K562 (cell line): ENCODE results near the gene AJM1. TPM values are rescaled to one million over a fixed set of nuclear protein-coding genes. Genes with fewer than 3 reads are reported as not detected.
A peak's percentile ranks its signal among the peaks of the same experiment; 100 is the strongest.

Experiments
- ARID4B ChIP-seq: sonication (generic); formaldehyde crosslinking; IDR thresholded peaks from 2 replicates; pipeline ENCODE4 v1.8.0; 2022; ENCODE audit warnings: mild to moderate bottlenecking, missing genetic modification reagents
- BHLHE40 ChIP-seq: IDR thresholded peaks from 2 replicates; pipeline ENCODE4 v1.6.1; 2011; ENCODE audit warnings: low read length, improper control_type of control experiment
- CBFB ChIP-seq: sonication (generic); formaldehyde crosslinking; IDR thresholded peaks from 2 replicates; pipeline ENCODE4 v1.4.0; 2020; ENCODE audit warnings: mild to moderate bottlenecking, missing genetic modification reagents
- GATA2 ChIP-seq: sonication (generic); formaldehyde crosslinking; IDR thresholded peaks from 2 replicates; pipeline ENCODE4 v1.4.0; 2020; ENCODE audit warnings: mild to moderate bottlenecking, missing genetic modification reagents
- HDAC8 ChIP-seq: fragments of 450-650 bp; IDR thresholded peaks from 2 replicates; pipeline ENCODE4 v1.6.1; 2016; ENCODE audit warnings: mild to moderate bottlenecking, missing genetic modification characterization, moderate library complexity, missing compliant biosample characterization
- TOE1 ChIP-seq, 2 experiments: fragments of 450-650 bp in 1 of 2; sonication (generic) in 1 of 2; formaldehyde crosslinking in 1 of 2; IDR thresholded peaks; 2 replicates each; pipeline versions ENCODE4 v1.7.1 to v1.8.0; 2016 to 2022; ENCODE audit warnings: borderline replicate concordance in 2 of 2, mild to moderate bottlenecking in 2 of 2, antibody characterized with exemption in 1 of 2, inconsistent platforms in 1 of 2, low read depth in 1 of 2, missing genetic modification reagents in 1 of 2, moderate library complexity in 1 of 2
- TSHZ1 ChIP-seq: fragments of 250-450 bp; sonication (Bioruptor Pico); IDR thresholded peaks from 2 replicates; pipeline ENCODE4 v1.4.0; 2020; ENCODE audit warnings: mild to moderate bottlenecking, moderate library complexity
- ZBTB2 ChIP-seq: fragments of 450-650 bp; IDR thresholded peaks from 2 replicates; pipeline ENCODE4 v1.6.1; 2016; ENCODE audit warnings: antibody characterized with exemption
- ZEB2 ChIP-seq: fragments of 450-650 bp; IDR thresholded peaks from 2 replicates; pipeline ENCODE4 v1.6.1; 2016
- ZNF175 ChIP-seq: fragments of 200-800 bp; sonication (Bioruptor generic); IDR thresholded peaks from 2 replicates; pipeline ENCODE4 v1.6.1; 2016; ENCODE audit warnings: low read depth, mild to moderate bottlenecking, missing genetic modification characterization, missing compliant biosample characterization
- ZNF280A ChIP-seq: fragments of 450-650 bp; IDR thresholded peaks from 2 replicates; pipeline ENCODE4 v1.6.1; 2018; ENCODE audit warnings: mild to moderate bottlenecking, low read depth; ENCODE audit not compliant: partially characterized antibody
- ZNF449 ChIP-seq: fragments of 250-450 bp; sonication (Bioruptor Pico); IDR thresholded peaks from 2 replicates; pipeline ENCODE4 v1.8.0; 2022; ENCODE audit warnings: moderate library complexity, mild to moderate bottlenecking, inconsistent platforms
- ZNF586 ChIP-seq: fragments of 450-650 bp; formaldehyde crosslinking; conservative IDR thresholded peaks from 2 replicates; pipeline ENCODE4 v1.4.0; 2020; ENCODE audit warnings: mild to moderate bottlenecking, moderate library complexity
- ZNF699 ChIP-seq: fragments of 250-450 bp; sonication (Bioruptor Pico); IDR thresholded peaks from 2 replicates; pipeline ENCODE4 v1.8.0; 2021; ENCODE audit warnings: mild to moderate bottlenecking, moderate library complexity; ENCODE audit not compliant: insufficient replicate concordance
- polyA plus RNA-seq, 8 experiments: library from polyadenylated mRNA; depleted of rRNA in 4 of 8; stranded (reverse) in 5 of 8; unstranded in 3 of 8; fragments of >200 nt; fragmentation: Nextera tagmentation in 2 of 8; fragmentation: Illumina TruSeq in 1 of 8; extraction: Ambion mirVana in 2 of 8; extraction: Trizol in 1 of 8; gene quantifications; 2 replicates each; pipeline versions ENCODE4 v1.2.1 to v1.2.3, GENCODE V29; 2011 to 2014; ENCODE audit warnings: inconsistent platforms in 1 of 8, missing spikeins in 1 of 8
- total RNA-seq, 7 experiments: library from RNA; depleted of rRNA in 6 of 7; stranded (reverse); fragments of >200 nt in 6 of 7; fragmentation: Illumina TruSeq in 2 of 7; extraction: Trizol in 2 of 7; gene quantifications; 2 replicates each; pipeline versions ENCODE4 v1.2.1 to v1.2.3, GENCODE V29; 2011 to 2021; ENCODE audit warnings: low replicate concordance in 1 of 7

Gene AJM1
- total and polyA plus RNA-seq, 9 of the 15 experiments (the other 6 are each of a cell fraction or from before 2014, with no cell fraction given): 0.01 to 3.7 (median 0.65) TPM; not detected in 1

- TF ChIP-seq ZNF449 (no peak), BHLHE40 (no peak), ZNF280A (no peak), ARID4B (CRISPR knock-in tag) (peak; percentile 88), HDAC8 (0 out of 2 replicates have a peak, but pooled peaks have one; percentile 41), CBFB (CRISPR knock-in tag) (no peak), ZNF586 (CRISPR knock-in tag) (no peak), ZNF699 (CRISPR knock-in tag) (no peak), ZBTB2 (no peak), ZNF175 (CRISPR knock-in tag) (no peak), TOE1 (IDR thresholded peaks at IDR 0.05; ENCODE audit: borderline replicate concordance) (no peak), TOE1 (CRISPR knock-in tag; IDR thresholded peaks at IDR 0.05; ENCODE audit: borderline replicate concordance, low read depth) (peak; percentile 87; the same call in 1 of the 2 replicates), TSHZ1 (CRISPR knock-in tag) (no peak), ZEB2 (no peak), GATA2 (CRISPR knock-in tag) (no peak)
Measured at GRCh38 chr9:136847826-136848392, 5.6 kb downstream of the AJM1 start (continued).
